Osteocyte (in vitro differentiated cells): Measurements from ENCODE around the gene KAT7. TPM values are rescaled to one million over a fixed set of nuclear protein-coding genes. Genes with fewer than 3 reads are reported as not detected.

Experiments used
- DNase-seq: peaks from one replicate; pipeline ENCODE4 v3.0.0; 2021; ENCODE audit warnings: mixed read lengths; ENCODE audit not compliant: unreplicated experiment; ENCODE audit errors: extremely low spot score
- H3K27ac Mint-ChIP-seq: one replicate; pipeline ENCODE4 v1.8.0; 2021; ENCODE audit warnings: mild to moderate bottlenecking, mixed read lengths; ENCODE audit not compliant: unreplicated experiment
- H3K27me3 Mint-ChIP-seq: one replicate; pipeline ENCODE4 v1.8.0; 2021; ENCODE audit warnings: mixed read lengths; ENCODE audit not compliant: unreplicated experiment
- H3K36me3 Mint-ChIP-seq: one replicate; pipeline ENCODE4 v1.8.0; 2021; ENCODE audit warnings: mixed read lengths; ENCODE audit not compliant: unreplicated experiment
- H3K4me1 Mint-ChIP-seq: one replicate; pipeline ENCODE4 v1.8.0; 2021; ENCODE audit warnings: mixed read lengths; ENCODE audit not compliant: unreplicated experiment
- H3K4me3 Mint-ChIP-seq: one replicate; pipeline ENCODE4 v1.8.0; 2021; ENCODE audit warnings: mild to moderate bottlenecking, moderate library complexity, mixed read lengths; ENCODE audit not compliant: unreplicated experiment
- H3K9me3 Mint-ChIP-seq: one replicate; pipeline ENCODE4 v1.8.0; 2021; ENCODE audit warnings: mixed read lengths; ENCODE audit not compliant: unreplicated experiment
- total RNA-seq: library from RNA; stranded (reverse); gene quantifications from 2 replicates; pipeline ENCODE4 v1.2.1, GENCODE V29; 2021
- TF ChIP-seq, protein P1 (sequence below): fragments of 200-600 bp; sonication (generic); IDR thresholded peaks from 2 replicates; pipeline ENCODE4 v1.5.0; 2021; ENCODE audit warnings: antibody characterized with exemption, mild to moderate bottlenecking, moderate library complexity

Gene KAT7
- total RNA-seq, 1 donor from 2014 or later = 50.5 TPM

DNA sequence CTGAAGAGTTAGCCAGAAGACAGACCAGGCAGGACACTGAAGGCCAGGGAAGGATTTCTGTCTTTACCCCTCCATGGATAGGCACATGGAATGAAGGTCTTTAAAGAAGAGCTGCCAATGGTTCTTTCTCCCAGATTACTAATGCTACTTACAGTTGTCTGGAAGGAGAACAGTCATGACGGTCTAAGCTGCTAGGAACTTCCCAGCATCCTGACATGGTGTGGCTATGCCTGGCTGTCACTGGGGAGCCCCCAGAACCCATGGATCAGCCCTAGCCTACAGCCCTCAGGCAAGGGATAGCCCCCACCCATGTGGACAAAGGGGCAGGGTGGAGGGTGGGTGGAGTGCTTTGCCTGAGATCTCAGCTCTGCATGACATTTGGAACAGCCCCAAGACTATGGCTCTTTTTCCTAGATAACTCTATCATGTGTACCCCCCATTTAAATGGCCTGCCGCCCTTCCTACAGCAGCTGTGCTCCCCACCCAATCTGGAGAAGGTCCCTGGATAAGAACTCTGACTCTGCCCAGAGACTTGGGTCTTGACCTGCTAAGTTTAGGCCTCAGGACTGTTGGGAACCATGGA is 9.2 kb upstream of the KAT7 start:
- Mint-ChIP-seq H3K27me3 (peaks cover 2% of the 10 kb centered on the region), H3K9me3 (no peaks in the 10 kb centered on the region), H3K4me3 (no peak overlapping the region), H3K36me3 (no peaks in the 10 kb centered on the region), H3K27ac (no peak overlapping the region), H3K4me1 (peaks cover 10% of the 10 kb centered on the region)
- TF ChIP-seq, protein P1, sequence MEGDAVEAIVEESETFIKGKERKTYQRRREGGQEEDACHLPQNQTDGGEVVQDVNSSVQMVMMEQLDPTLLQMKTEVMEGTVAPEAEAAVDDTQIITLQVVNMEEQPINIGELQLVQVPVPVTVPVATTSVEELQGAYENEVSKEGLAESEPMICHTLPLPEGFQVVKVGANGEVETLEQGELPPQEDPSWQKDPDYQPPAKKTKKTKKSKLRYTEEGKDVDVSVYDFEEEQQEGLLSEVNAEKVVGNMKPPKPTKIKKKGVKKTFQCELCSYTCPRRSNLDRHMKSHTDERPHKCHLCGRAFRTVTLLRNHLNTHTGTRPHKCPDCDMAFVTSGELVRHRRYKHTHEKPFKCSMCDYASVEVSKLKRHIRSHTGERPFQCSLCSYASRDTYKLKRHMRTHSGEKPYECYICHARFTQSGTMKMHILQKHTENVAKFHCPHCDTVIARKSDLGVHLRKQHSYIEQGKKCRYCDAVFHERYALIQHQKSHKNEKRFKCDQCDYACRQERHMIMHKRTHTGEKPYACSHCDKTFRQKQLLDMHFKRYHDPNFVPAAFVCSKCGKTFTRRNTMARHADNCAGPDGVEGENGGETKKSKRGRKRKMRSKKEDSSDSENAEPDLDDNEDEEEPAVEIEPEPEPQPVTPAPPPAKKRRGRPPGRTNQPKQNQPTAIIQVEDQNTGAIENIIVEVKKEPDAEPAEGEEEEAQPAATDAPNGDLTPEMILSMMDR = no peak
- DNase-seq = no peak

DNA sequence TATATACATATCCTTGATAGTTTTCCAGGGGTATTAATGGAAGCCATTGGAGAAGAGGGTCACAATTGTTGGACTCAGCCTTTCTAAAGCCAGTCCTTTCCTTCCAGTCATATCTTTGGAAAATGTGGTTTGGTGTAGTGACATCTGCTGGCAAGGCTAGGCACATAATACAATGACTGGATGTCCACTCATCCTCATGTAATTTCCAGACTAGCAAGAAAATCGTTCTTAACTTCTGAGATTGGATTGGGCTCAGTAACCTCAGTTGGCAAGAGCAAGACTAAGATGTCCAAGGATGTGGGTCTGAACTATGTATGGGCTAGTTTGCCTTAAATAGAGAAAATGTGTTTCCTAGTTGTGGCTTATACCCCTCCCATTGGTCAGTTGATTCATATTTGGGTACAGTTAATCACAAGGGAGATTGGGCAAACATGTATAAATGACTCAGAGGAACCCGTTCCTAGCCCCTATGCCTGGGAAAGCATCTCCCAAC is 8.7 kb upstream of the KAT7 start:
- TF ChIP-seq, protein P1 = peak; percentile 62
- Mint-ChIP-seq H3K27ac (no peak overlapping the region), H3K36me3 (no peaks in the 10 kb centered on the region), H3K27me3 (peaks cover 7% of the 10 kb centered on the region), H3K4me1 (peaks cover 10% of the 10 kb centered on the region), H3K9me3 (no peaks in the 10 kb centered on the region), H3K4me3 (no peak overlapping the region)
- no peak for DNase-seq

- no peak for DNase-seq
- Mint-ChIP-seq H3K4me3 (no peak overlapping the region), H3K36me3 (no peaks in the 10 kb centered on the region), H3K4me1 (peaks cover 14% of the 10 kb centered on the region), H3K27ac (no peak overlapping the region), H3K9me3 (no peaks in the 10 kb centered on the region), H3K27me3 (peaks cover 7% of the 10 kb centered on the region)
- TF ChIP-seq, protein P1 = no peak
Measured at GRCh38 chr17:49783071-49783715, 5.3 kb upstream of the KAT7 start.

GRCh38 chr17:49783791-49784190 is 4.7 kb upstream of the KAT7 start:
- no peak for DNase-seq
- Mint-ChIP-seq H3K27me3 (peaks cover 7% of the 10 kb centered on the region), H3K4me1 (peaks cover 16% of the 10 kb centered on the region), H3K9me3 (no peaks in the 10 kb centered on the region), H3K36me3 (no peaks in the 10 kb centered on the region), H3K27ac (no peak overlapping the region), H3K4me3 (no peak overlapping the region)
- TF ChIP-seq, protein P1 = no peak

GRCh38 chr17:49784636-49785035 is 3.8 kb upstream of the KAT7 start:
- Mint-ChIP-seq H3K9me3 (no peaks in the 10 kb centered on the region), H3K27ac (no peak overlapping the region), H3K36me3 (no peaks in the 10 kb centered on the region), H3K4me1 (peaks cover 21% of the 10 kb centered on the region), H3K27me3 (peaks cover 7% of the 10 kb centered on the region), H3K4me3 (no peak overlapping the region)
- DNase-seq = no peak
- TF ChIP-seq, protein P1 = no peak
